Hippocampal formation (tissue), 2 donors: ENCODE data around the gene CBX1.
"Not testable (repeated sequence)": the region's sequence is repeated elsewhere in the genome, so short reads cannot be mapped to it uniquely, and the experiment has no call there.

ENCODE experiments used
- DNase-seq, 2 donors: peaks; one replicate each; lab custom pipeline; 2025; lab: John Stamatoyannopoulos, UW

The CBX1 gene

DNA sequence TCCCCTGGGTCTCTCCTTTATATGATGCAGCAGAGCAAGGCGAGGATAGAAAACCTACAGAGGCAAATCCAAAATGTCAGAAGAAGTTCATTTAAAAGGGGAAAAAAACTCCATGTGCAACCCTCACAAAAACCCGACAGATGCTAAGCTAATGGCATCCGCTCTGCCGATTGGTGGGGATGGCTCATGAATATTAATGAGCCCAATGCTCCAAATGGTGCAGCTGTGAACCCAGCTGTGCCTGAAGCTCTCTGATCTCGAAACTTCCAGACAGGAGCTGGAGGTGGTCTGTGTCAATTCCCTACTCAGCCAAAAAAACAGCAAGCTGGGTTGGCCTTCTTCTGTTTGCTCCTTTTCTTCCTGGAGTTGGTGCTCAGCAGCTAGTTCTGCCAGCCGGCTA, 21.8 kb upstream of the CBX1 start:
- peak; percentile 68 to 78 for DNase-seq

DNA sequence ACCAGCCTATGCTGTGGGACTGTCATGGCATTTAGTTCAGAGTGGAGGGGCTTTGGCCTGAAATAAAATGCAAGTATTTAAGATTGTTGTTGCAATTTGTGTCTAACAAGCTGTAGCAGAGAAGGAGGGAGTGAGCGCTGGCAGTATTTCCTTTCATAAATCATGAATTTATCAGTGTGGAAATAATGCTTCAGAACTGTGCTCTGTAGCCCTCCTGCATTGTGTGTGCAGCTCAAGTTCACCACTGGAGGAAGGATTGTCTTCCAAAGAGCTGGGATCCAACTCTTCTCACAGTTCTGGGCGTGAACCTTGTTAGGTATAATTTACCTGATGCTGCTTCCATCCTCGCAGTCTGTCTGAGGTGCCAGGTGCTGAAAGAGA, 21.4 kb upstream of the CBX1 start:
- DNase-seq, result no peak

DNA sequence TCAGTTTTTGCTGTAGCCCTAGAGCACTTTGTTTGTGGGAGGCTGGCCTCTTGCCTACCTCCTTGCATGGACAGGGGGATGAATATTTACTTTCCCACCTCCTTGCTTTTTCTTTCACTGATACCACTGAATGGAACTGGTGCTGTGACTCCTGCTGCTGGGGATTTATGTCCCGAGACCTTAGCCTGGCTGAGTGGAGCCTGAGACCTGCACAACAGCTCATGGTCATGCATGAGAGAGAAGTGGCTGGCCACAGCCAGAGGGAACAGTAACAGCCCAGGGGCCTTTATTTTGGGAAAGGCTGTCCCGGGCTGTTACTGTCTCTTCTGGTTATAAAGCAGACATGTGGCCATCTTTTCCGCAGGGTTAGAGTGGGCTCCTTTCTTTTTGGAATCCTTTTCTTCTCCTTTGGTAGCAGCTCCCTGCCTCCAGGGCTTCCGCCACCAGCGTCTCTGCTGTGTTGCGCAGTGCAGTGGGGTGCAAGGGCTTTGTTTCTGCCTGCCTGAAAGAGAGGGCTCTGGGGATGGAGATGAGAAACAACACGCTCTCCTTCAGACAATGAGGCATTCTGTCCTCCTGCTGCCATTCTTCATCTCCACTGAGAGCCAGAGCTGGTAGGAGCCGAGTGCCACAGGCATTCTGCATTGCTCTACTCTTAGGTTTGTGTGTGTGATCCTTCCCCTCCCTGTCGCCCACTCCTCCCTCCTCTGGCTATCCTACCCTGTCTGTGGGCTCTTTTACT, 20.8 kb upstream of the CBX1 start:
- DNase-seq, result peak; percentile 43 to 56

DNA sequence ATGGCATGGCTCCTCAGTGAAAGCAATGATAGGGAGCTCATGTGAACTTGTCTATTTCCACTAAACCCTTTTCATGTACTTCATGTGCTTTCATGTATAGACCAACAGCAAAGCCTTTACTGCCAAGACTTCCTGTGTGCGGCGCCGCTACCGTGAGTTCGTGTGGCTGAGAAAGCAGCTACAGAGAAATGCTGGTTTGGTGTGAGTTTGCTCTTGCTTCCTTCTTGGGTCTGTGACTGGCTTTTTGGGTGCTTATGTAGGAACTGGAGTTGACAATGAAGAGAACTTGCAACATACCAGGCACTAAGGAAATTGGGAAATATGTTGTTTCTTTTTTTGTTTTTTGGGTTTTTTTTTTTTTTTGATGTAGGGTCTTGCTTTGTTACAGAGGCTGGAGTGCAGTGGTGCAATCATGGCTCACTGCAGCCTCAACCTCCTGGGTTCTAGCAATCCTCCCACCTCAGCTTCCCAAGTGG, 12.0 kb upstream of the CBX1 start:
- DNase-seq, result no peak

DNA sequence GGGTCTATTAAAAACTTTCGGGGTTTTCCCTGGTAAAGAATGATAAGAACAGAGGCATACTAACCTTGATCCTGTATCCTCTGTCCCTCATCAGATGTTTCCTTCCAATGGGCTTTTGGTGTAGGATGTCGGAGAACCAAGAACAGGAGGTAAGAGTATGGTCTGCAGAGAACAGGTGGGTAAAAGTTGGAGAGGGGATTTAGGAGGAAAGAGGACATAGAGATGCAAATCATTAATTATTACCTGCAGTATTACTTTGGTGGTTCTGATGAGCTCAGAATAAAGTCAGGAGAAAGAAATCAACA, 10.6 kb upstream of the CBX1 start:
- DNase-seq, result no peak

DNA sequence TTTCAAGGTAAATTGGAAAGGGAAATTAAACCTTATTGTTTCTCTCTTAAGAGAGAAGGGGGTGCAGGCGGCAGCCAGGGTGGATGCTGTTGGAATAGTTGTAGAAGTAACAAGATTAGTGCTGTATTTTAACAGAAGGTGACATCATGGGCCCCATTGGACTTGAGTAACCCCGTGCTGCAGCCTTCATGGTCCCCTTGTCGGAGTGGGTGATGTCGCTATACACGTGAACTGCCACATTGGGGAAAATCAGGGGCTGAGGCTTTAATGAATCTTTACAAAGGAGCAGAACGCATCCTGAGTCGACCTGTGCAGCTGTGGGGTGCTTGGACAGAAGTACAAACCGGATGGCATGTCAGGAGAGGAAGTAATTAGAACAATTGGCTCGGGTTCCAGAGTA, 9.5 kb upstream of the CBX1 start:
- DNase-seq, result no peak

DNA sequence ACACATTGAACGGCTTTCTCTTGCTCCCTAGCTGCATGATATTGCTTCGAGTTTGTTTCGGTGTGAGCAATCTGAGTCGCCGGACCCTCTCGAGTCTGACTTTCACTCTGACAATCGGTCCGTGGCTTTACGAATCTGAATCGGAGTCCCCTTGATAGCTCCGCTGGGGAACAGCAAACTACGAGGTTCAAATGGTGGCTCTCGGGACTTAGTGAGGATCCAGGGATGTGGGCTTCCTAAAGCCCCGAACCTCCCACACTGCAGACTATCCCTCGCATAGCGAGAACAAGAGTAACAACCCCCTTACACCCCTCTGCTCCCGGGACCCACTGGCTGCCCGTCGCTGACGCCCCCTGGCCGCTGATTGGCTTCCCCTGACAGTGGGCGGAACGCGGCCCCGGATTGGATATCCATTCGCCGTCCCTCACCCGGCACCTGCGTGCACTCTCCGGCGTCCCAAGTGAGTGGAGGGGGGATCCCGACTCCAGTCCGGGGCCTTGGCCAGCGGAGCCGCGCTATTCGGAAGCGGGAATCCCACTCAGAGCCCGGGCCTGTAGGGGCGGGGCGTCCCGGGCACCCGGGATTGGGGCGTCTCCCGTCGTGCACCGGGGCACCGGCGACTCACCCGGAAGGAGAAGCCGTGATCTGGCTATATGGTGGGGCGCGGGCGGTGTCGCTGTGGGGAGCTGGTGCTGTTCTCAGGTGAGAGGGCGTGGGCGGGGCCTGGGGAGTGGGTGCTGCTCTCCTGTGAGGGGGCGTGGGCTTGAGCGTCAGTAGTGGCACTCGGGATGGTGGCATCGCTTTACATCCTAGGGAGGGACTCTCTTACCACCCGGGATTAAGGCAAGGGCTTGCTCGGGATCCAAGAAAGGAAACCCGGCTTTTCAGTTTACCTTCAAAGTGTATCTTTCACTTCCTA, 6.1 kb upstream of the CBX1 start, which contains the start of gene SNX11:
Gene SNX11, plus strand, starts transcription at position 630 of the 919 bp plus-strand sequence. CDS start 4,278 bp downstream, outside the sequence.
- peak; percentile 84 to 90 for DNase-seq

DNA sequence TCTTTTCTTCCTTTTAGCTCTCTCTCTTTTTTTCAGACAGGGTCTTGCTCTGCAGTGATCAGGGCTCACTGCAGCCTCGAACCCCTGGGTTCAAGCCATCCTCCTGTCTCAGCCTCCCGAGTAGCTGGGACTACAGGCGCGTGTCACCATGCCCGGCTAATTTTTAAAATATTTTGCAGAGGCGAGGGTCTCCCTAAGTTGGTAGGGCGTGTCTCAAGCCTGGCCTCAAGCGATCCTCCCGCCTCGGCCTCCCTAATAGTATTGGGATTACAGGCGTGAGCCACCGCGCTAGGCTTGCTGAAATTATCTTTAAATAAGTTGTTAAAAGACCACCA, 5.5 kb upstream of the CBX1 start:
- DNase-seq, result no peak

DNA sequence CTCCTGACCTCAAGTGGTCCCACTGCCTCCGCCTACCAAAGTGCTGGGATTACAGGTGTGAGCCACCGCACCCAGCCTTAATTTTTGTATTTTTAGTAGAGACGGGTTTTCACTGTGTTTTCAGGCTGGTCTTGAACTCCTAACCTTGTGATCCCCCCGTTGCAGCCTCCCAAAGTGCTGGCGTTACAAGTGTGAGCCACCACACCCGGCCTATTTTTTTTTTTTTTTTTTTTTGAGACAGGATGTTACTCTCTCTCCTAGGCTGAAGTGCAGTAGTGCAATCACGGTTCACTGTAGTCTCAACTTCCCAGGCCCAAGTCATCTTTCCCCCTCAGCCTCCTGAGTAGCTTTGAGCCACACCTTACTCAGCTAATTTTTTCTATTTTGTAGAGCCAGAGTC, 3.2 kb upstream of the CBX1 start:
- no peak for DNase-seq

DNA sequence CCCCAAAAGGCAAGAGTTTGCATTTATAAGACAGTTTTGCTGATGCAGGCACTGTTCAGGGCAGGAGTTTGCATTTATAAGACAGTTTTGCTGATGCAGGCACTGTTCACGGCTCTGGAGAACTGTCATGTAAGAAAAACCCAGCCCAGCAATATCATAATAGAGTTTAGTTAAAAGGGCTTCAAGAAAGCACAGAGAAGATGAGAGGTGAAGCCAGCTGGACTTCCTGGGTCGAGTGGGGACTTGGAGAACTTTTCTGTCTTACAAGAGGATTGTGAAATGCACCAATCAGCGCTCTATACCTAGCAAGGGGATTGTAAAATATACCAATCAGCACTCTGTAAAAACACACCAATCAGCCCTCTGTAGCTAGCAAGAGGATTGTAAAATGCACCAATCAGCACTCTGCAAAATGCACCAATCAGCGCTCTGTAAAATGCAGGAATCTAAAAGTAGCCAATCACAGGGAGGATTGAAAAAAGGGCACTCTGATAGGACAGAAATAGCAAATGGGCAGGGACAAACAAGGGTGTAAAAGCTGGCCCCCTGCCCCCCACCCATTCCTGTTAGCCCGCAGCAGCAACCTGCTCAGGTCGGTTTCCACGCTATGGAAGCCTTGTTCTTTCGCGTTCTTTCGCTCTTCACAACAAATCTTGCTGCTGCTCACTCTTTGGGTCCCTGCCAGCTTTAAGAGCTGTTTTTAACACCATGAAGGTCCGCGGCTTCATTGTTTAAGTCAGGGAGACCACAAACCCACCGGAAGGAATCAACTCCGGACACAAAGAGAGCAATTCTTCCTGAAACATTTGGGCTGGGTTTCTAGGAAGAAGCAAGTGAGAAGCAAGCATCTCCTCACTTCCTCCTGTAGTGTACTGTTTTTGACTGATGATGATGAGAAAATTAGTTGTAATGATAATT, 1.8 kb upstream of the CBX1 start:
- DNase-seq, result peak in 1 of 2 donors; percentile 11

DNA sequence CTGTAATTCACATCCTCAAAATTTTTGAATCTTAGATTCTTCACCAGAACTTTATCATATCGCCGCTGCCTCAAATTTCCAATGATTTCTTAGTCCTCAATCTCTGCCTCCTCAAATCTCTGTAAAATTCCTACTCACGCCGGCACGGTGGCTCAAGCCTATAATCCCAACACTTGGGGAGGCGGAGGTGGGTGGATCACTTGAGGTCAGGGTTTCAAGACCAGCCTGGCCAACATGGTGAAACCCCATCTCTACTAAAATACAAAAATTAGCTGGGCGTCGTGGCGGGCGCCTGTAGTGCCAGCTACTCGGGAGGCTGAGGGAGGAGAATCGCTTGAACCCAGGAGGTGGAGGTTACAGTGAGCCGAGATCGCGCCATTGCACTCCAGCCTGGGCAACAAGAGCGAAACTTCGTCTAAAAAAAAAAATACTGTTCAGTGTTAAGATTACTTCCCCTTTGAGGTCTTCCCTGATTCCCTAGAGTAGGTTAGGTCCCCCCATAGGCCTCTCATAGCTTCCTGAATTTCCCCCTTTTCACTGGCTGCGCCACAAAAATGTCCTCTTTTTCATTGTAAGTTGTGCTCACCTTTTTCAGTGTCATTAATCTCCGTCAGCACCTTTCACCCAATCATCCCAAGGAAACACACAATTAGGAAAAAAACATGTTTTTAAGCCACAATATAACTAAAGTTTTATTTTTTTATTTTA, 919 bp upstream of the CBX1 start:
- no peak for DNase-seq

DNA sequence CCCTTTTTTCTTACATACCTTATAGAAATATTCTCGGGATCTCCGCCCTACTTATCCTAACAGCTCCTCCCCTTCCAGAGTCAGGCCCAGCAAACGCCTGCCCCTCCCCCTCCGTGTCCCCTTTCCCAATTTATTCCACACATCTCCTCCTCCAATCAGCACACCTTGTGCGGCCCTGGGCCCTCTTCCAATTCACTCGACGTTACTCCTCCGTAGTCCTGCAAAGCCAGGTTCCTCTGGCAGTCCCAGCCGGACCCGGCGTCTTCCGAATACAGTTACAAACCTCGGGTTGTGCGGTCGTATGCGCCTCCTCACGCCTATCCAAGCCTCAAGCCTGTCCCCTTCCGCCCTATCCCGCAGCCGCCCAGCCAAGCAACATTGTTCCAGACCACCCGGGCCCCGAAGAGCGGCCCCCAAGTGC, 677 bp downstream of the CBX1 start:
- no peak for DNase-seq

DNA sequence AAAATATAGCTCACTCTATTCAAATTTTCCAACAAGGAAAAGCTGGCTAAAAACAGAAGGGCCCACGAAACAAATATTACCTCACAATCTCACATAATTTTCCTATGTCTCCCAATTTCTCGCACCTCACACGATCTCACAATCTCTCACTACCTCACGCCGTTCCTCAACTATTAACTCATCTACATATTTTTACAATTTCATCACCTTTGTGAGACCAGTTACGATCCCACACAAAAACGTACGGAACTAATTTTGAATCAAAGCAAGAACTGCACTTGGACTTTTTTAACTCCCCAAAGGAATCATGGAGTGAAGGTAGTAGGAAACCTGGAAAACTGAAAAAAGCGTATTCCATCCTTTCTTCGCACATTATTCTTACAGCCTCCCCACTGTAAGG, 1.1 kb downstream of the CBX1 start:
- DNase-seq, result no peak

DNA sequence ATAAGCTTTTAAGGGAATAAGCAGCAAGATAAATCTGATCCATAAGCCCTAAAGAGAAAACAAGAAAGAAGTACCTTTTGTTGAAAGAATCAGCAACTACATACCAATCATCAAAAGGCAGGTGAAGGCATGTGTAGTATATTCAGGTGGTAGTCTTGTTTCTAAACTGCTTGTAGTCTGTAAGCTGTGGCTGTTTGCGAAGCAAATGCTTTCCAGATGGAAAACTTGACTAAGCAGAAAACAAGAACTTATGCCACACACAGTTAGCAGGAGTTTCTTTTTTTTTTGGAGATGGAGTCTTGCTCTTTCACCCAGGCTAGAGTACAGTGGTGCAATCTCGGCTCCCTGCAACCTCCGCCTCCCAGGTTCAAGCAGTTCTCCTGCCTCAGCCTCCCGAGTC, 5.7 kb downstream of the CBX1 start:
- DNase-seq, result no peak

DNA sequence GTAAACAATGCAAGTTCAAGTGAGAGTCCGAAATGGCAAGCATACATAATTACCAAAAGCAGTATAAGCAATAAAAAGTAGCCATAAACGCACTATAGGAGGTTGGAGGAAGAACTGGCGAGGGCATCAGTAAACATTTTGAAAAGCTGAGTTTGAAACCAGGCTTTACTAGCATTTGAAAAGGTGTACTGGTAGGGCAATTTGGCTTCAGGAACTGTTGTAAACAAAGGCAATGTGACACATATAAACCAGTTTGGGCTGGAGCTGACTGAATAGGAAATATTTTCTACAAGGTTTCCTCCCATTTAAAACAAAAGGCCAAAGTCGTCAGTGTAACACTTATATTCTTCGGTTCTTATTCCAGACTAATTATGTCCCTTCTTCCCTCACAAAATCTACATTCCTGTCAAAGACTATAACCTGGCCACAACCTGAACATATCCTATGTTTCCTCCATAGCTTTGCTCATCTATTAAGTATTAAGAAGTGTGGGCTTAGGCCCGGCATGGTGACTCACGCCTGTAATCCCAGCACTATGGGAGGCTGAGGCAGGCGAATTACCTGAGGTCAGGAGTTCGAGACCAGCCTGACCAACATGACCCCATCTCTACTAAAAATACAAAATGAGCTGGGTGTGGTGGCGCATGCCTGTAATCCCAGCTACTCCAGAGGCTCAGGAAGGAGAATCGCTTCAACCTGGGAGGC, 7.8 kb downstream of the CBX1 start:
- DNase-seq, result no peak

DNA sequence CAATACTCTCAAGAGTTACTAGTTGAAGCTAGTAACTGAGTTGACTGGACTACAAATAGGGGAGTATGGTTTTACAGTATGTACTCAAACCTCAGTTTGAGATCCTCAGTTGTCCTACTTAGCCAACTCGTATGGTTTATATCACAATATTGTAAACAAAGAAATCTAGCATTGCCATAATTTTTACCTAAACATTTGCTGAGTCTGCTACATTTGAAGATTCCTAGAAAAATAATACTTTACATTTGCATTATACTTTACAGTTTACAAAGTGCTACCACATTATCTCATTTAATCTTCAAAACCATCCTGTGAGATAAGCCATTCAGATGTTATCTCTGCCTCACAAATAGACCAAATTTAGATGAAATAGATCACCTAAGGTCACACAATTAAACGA, 16.3 kb downstream of the CBX1 start:
- no peak for DNase-seq

DNA sequence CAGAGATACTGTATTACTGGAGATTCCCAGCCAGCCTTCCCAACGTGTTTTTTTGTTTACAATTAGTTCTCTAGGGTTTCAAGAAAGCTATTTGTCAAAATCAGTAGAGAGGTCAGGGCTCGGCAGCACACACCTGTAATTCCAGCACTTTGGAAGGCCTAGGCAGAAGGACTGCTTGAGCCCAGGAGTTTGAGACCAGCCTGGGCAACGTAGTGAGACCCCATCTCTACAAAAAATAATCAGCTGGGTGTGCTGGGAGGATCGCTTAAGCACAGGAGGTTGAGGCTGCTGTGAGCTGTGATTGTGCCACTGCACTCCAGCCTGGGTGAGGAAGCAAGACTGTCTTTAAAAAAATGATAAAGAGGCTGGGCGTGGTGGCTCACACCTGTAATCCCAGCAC, 19.4 kb downstream of the CBX1 start:
- DNase-seq, result no peak

DNA sequence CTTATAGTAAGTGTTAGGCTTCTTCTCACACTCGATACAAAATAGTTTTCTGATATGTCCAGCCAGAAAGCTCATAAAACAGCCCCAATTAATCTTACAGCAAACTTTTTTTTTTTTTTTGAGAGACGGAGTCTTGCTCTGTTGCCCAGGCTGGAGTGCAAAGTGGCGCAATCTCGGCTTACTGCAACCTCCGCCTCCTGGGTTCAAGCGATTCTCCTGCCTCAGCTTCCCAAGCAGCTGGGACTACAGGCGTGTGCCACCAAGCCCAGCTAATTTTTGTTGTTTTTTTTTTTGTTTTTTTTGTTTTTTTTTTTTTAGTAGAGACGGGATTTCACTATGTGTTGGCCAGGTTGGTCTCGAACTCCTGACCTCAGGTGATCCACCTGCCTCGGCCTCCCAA, 24.1 kb downstream of the CBX1 start:
- not testable (repeated sequence) for DNase-seq

DNA sequence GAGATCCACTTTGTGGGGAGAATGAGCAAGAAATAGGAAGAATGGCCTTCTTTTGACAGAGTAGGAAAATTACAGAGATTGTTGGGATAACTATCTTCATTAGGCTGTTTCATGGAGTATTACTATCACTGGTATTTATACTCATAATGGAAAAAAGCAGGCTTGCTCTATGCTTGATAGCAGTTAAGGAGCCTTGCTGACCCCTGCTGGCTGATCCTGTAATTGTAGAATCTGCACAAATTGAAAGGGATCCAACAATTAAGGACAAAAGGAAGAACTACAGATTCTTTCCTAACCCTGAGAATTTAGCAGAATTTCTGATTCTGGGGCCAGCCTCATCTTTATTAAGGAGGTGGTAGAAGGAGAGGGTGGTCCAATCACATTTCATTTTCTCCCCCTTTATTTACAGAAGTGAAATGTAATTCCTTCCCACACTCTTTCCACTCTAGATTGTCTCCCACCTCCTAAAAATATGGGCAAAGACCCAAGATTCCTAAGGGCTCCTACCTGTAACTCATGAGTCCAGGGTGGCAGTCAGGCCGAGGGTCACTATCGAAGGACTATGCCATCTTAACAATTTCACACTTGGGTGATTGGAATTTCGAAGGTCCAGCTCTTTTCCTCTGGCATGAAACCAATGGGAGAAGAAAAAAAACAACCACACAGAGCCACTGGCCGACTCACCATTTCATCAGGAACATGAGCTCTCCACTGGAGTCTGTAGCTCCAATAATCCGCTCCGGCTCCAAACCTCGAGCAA, 26.8 kb downstream of the CBX1 start:
- DNase-seq, result peak; percentile 20 to 79

DNA sequence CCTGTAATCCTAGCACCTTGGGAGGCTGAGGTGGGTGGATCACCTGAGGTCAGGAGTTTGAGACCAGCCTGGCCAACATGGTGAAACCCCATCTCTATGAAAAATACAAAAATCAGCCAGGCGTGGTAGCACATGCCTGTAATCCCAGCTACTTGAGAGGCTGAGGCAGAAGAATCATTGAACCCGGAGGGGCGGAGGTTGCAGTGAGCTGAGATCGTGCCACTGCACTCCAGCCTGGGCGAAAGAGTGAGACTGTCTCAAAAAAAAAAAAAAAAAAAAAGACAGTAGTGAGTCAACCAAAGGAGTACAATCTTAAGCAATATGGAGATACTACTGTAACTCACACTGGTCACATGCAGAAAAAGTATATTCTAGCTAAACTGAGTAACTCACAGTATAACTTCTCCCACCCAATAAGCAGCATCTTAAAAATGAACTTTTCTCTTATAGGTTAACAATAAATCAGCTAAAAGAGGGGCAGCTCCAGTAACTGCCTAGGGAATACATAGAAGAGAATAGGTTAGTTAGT, 27.6 kb downstream of the CBX1 start:
- DNase-seq, result not testable (repeated sequence)
